ENCODE measurements around the gene CMIP.

CMIP gene

GRCh38 chr16:81600275-81600674 is 155.7 kb downstream of the CMIP start:
- no peak overlapping the region for H3K4me3 ChIP-seq (ENCODE audit: low read depth, low read length)
- no peak for DNase-seq (ENCODE audit: low read depth)
- no peak for TF ChIP-seq CTCF (IDR thresholded peaks at IDR 0.05; ENCODE audit: low read depth, low read length, missing control alignments)

GRCh38 chr16:81601008-81601428 is 156.4 kb downstream of the CMIP start:
- TF ChIP-seq CTCF (IDR thresholded peaks at IDR 0.05; ENCODE audit: low read depth, low read length, missing control alignments) = no peak
- no peak overlapping the region for H3K4me3 ChIP-seq (ENCODE audit: low read depth, low read length)
- no peak for DNase-seq (ENCODE audit: low read depth)

GRCh38 chr16:81601601-81602255 is 157.1 kb downstream of the CMIP start:
- no peak overlapping the region for H3K4me3 ChIP-seq (ENCODE audit: low read depth, low read length)
- DNase-seq (ENCODE audit: low read depth) = no peak
- no peak for TF ChIP-seq CTCF (IDR thresholded peaks at IDR 0.05; ENCODE audit: low read depth, low read length, missing control alignments)

GRCh38 chr16:81602256-81602776 is 157.7 kb downstream of the CMIP start:
- no peak overlapping the region for H3K4me3 ChIP-seq (ENCODE audit: low read depth, low read length)
- no peak for DNase-seq (ENCODE audit: low read depth)
- TF ChIP-seq CTCF (IDR thresholded peaks at IDR 0.05; ENCODE audit: low read depth, low read length, missing control alignments) = no peak

GRCh38 chr16:81602792-81603191 is 158.2 kb downstream of the CMIP start:
- TF ChIP-seq CTCF (IDR thresholded peaks at IDR 0.05; ENCODE audit: low read depth, low read length, missing control alignments) = no peak
- no peak for DNase-seq (ENCODE audit: low read depth)
- no peak overlapping the region for H3K4me3 ChIP-seq (ENCODE audit: low read depth, low read length)

GRCh38 chr16:81604960-81605383 is 160.4 kb downstream of the CMIP start:
- DNase-seq (ENCODE audit: low read depth) = no peak
- no peak overlapping the region for H3K4me3 ChIP-seq (ENCODE audit: low read depth, low read length)
- no peak for TF ChIP-seq CTCF (IDR thresholded peaks at IDR 0.05; ENCODE audit: low read depth, low read length, missing control alignments)

- H3K4me3 ChIP-seq (ENCODE audit: low read depth, low read length) = no peak overlapping the region
- TF ChIP-seq CTCF (IDR thresholded peaks at IDR 0.05; ENCODE audit: low read depth, low read length, missing control alignments) = no peak
- no peak for DNase-seq (ENCODE audit: low read depth)
These were observed 161.4 kb downstream of the CMIP start for GRCh38 chr16:81606039-81606438.

Data from GM12864 (cell line).